Putamen (tissue), 1 donor: ENCODE data around the gene RABL3.
"Not testable (repeated sequence)": the region's sequence is repeated elsewhere in the genome, so short reads cannot be mapped to it uniquely, and the experiment has no call there.

Experiments
- DNase-seq: peaks from one replicate; pipeline ENCODE4 v3.0.0-alpha.2; 2016; ENCODE audit warnings: low spot score

RABL3 gene

DNA sequence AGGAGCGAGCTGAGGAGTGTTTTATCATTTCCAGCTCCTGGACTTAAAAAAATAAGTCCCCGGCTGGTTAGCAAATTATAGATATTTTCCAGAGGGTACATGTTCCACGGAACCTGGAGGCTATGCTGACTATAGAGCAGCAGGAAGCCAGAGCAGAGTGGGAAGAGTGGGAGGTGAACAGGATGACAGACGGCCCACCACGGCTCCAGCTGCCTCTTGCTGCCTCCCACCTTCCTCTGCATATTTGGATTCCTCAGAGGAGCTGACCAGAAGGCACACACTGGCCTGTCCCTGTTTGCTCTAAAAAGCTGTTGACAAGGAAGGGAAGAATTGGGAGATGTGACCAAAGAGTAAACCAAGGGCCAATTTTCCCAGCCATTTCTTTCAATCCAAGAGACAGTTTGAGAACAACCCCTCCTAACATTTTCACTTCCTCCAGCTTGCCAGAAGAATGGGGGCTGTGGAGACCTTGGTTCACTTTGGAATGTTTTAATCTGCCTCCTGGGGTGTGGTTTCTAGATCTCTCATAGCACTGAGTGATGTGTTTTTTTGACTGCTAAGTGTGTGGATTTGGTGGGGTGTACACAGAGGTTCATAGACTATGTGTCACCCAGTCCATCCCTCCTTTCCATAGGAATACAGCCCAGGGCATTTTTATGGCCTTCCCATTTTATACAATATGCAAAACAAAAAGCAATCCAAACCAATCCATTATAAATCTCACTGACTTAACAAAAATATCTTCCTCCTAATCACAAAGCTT, 97.1 kb downstream of the RABL3 start:
- DNase-seq = no peak

- DNase-seq = no peak
Observed at GRCh38 chr3:120642368-120642948, 99.9 kb downstream of the RABL3 start.

DNA sequence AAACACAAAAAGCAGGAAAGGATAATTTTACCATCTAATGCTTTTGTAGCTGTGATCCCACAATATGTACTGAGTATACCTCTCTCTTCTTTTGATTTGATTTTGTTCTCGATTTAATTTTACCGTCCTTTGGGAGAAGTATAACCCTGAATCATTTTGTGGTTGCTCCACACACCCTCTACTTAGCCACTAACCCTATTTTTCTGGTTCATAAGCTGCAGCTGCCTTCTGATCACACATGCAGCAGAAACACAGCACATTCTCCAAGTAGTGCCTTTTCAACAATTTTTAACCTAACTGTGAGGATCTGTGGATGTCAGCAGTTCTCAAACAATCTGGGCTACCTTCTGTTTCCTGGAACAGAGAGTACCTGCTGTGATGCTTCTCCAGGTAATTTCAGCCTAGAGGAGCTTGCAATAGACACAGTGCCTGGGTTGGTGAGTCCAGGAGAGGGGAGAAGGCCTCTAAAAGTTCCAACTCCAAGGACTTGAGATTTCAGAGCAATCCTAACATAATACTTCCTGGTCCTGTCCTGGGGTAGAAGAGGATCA, 100.5 kb downstream of the RABL3 start:
- DNase-seq = no peak

GRCh38 chr3:120640231-120640630, 102.1 kb downstream of the RABL3 start:
- DNase-seq = no peak

- not testable (repeated sequence) for DNase-seq
Observed at GRCh38 chr3:120638820-120639219, 103.5 kb downstream of the RABL3 start.

- no peak for DNase-seq
Observed at GRCh38 chr3:120637851-120638559, 104.3 kb downstream of the RABL3 start.

DNA sequence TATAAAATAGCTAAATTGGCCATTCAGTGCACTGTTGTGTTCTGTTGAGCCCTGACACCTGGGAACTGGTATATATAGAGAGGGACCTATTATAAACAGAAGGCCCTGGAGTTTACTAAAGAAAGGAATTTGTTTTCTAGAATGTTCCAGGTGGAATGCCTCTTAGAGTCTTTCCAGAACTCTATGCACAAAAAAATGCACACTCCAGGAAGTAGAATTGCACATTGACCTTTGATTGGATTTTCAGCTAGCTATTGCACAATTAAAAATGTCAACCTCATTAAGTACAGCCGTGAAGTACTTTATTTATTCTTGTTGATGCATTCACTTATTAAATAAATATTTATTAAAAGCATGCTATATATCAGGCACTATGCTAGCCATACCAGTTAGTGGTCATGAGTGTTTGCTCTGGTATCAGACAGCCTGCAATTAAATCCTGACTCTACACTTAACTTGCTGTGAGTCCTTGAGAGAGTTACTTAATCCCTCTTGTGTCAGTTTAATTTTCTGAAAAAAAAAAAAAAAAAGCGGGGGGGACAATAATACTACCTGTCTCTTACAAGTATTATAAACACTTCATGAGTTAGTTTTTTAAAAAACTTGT, 105.4 kb downstream of the RABL3 start:
- DNase-seq = no peak
